ENCODE results near the gene IL23A. TPM values are rescaled to one million over a fixed set of nuclear protein-coding genes. Genes with fewer than 3 reads are reported as not detected.

Gene IL23A
- total RNA-seq, 1 experiment from 2014 or later: 0.41 TPM

GRCh38 chr12:56359851-56360767 lies 21.4 kb downstream of the IL23A start, which contains the start of gene STAT2:
TSS of gene STAT2 (minus strand) at chr12:56360107. CDS start at chr12:56356571, 3,536 bp downstream.
- intact Hi-C loops (cut with micrococcal nuclease; ENCODE audit: unreplicated experiment): loop anchor here (10.0 kb wide), 1 partner anchor 105 kb away; the partner anchor contains the start of gene SPRYD4
- Histone ChIP-seq H3K9me3 (ENCODE audit: control insufficient read depth, insufficient read depth, low read depth, low read length) (no peaks in the 10 kb centered on the region), H3K27me3 (ENCODE audit: control insufficient read depth, insufficient read depth, low read length) (no peaks in the 10 kb centered on the region), H3K27ac (ENCODE audit: low read length) (peak within 1 kb of the TSS; percentile 96), H3K36me3 (ENCODE audit: control insufficient read depth, insufficient read depth, low read length) (no peaks in the 10 kb centered on the region; the same call in 1 of the 2 replicates), H3K4me1 (ENCODE audit: control insufficient read depth, insufficient read depth, low read length) (peaks cover 8% of the 10 kb centered on the region), H3K4me3 (ENCODE audit: low read depth in 2 of 2, low read length in 2 of 2) (peak within 1 kb of the TSS; percentile 87 to 95)
- in situ Hi-C loops (cut with HindIII; ENCODE audit: low pct_unique_long_range_greater_than_20kb, low sequenced_read_pairs): no loop called here
- BruUV-seq (replicated peaks): no TSS peak
- ATAC-seq (peak; percentile 99), DNase-seq (ENCODE audit: low read depth, low spot score) (peak; percentile 99)
- TF ChIP-seq TCF7L2 (IDR thresholded peaks at IDR 0.05; ENCODE audit: low read depth, low read length): no peak
- 0 out of 2 replicates have a peak, but pooled peaks have one; percentile 22 for TF ChIP-seq SIN3A (IDR thresholded peaks at IDR 0.05; ENCODE audit: borderline replicate concordance, insufficient read depth, low read depth, low read length)
- TF ChIP-seq CTCF (IDR thresholded peaks at IDR 0.05): no peak
- peak; percentile 73 for TF ChIP-seq POLR2AphosphoS5 (IDR thresholded peaks at IDR 0.05; ENCODE audit: low read depth, low read length)
- POLR2A ChIA-PET: interaction anchor here (0.6 to 1.1 kb wide), 6 partner anchors 8 to 196 kb away, joined by 3 to 8 read pairs (median 4); no protein-coding TSS in a partner anchor
- CTCF ChIA-PET: interaction anchor here (0.5 to 0.9 kb wide), 2 partner anchors 15 to 213 kb away, joined by 5 to 6 read pairs; no protein-coding TSS in a partner anchor

- Histone ChIP-seq H3K27ac (ENCODE audit: low read length) (no peak overlapping the region), H3K27me3 (ENCODE audit: control insufficient read depth, insufficient read depth, low read length) (no peaks in the 10 kb centered on the region), H3K4me1 (ENCODE audit: control insufficient read depth, insufficient read depth, low read length) (peaks cover 8% of the 10 kb centered on the region), H3K36me3 (ENCODE audit: control insufficient read depth, insufficient read depth, low read length) (no peaks in the 10 kb centered on the region; the same call in 1 of the 2 replicates), H3K4me3 (ENCODE audit: low read depth in 2 of 2, low read length in 2 of 2) (peak overlapping the region in 1 of 2 experiments; percentile 87; a peak in 1 of 4 replicates), H3K9me3 (ENCODE audit: control insufficient read depth, insufficient read depth, low read depth, low read length) (no peaks in the 10 kb centered on the region)
- CTCF ChIA-PET: no interaction called here
- ATAC-seq (no peak), DNase-seq (ENCODE audit: low read depth, low spot score) (no peak)
- POLR2A ChIA-PET: interaction anchor here (0.6 kb wide), 1 partner anchor 23 kb away, joined by 3 read pairs; the partner anchor contains the start of gene IL23A
- no TSS peak for BruUV-seq (replicated peaks)
- TF ChIP-seq TCF7L2 (IDR thresholded peaks at IDR 0.05; ENCODE audit: low read depth, low read length) (no peak), POLR2AphosphoS5 (IDR thresholded peaks at IDR 0.05; ENCODE audit: low read depth, low read length) (no peak), CTCF (IDR thresholded peaks at IDR 0.05) (no peak), REST (IDR thresholded peaks at IDR 0.05; ENCODE audit: insufficient read depth in 1 of 2, low read depth in 2 of 2, low read length in 1 of 2) (no peak), SIN3A (IDR thresholded peaks at IDR 0.05; ENCODE audit: borderline replicate concordance, insufficient read depth, low read depth, low read length) (no peak)
- in situ Hi-C loops (cut with HindIII; ENCODE audit: low pct_unique_long_range_greater_than_20kb, low sequenced_read_pairs) (no loop called here), intact Hi-C loops (cut with micrococcal nuclease; ENCODE audit: unreplicated experiment) (loop anchor here (10.0 kb wide), 1 partner anchor 103 kb away; the partner anchor contains the start of gene SPRYD4)
Measured at GRCh38 chr12:56361487-56362129, 22.9 kb downstream of the IL23A start.
